ENCODE results near the gene ITPRIP. TPM values are rescaled to one million over a fixed set of nuclear protein-coding genes. Genes with fewer than 3 reads are reported as not detected.
A peak's percentile ranks its signal among the peaks of the same experiment; 100 is the strongest.

Gene ITPRIP
- polyA plus RNA-seq, 1 donor = 8.4 TPM

GRCh38 chr10:104342941-104343411, 4.7 kb upstream of the ITPRIP start:
- no peak for DNase-seq

GRCh38 chr10:104340641-104341040, 2.4 kb upstream of the ITPRIP start:
- DNase-seq = no peak

GRCh38 chr10:104340111-104340526, 1.9 kb upstream of the ITPRIP start:
- no peak for DNase-seq

GRCh38 chr10:104339469-104340110, 1.3 kb upstream of the ITPRIP start:
- peak; percentile 84 for DNase-seq

- DNase-seq = no peak
Observed at GRCh38 chr10:104337521-104337984, 712 bp downstream of the ITPRIP start.

- DNase-seq = no peak
Observed at GRCh38 chr10:104336821-104337467, 1.3 kb downstream of the ITPRIP start.

- DNase-seq = no peak
Observed at GRCh38 chr10:104334965-104335650, 3.2 kb downstream of the ITPRIP start.

- no peak for DNase-seq
Observed at GRCh38 chr10:104334561-104334960, 3.7 kb downstream of the ITPRIP start.

- DNase-seq = no peak
Observed at GRCh38 chr10:104333728-104334373, 4.4 kb downstream of the ITPRIP start.

- no peak for DNase-seq
Observed at GRCh38 chr10:104333032-104333727, 5.1 kb downstream of the ITPRIP start.

- no peak for DNase-seq
Observed at GRCh38 chr10:104332243-104333031, 5.8 kb downstream of the ITPRIP start.

- no peak for DNase-seq
Observed at GRCh38 chr10:104331208-104331838, 6.9 kb downstream of the ITPRIP start.

- DNase-seq = no peak
Observed at GRCh38 chr10:104330168-104331110, 7.8 kb downstream of the ITPRIP start.

- no peak for DNase-seq
Observed at GRCh38 chr10:104329735-104330134, 8.5 kb downstream of the ITPRIP start.

GRCh38 chr10:104328896-104329710, 9.2 kb downstream of the ITPRIP start:
- no peak for DNase-seq

- no peak for DNase-seq
Observed at GRCh38 chr10:104328646-104328895, 9.7 kb downstream of the ITPRIP start.

- no peak for DNase-seq
Observed at GRCh38 chr10:104327745-104328645, 10.3 kb downstream of the ITPRIP start.
